GM12878 (cell line): ENCODE results near the gene RELL2. TPM values are rescaled to one million over a fixed set of nuclear protein-coding genes. Genes with fewer than 3 reads are reported as not detected.

ENCODE experiments used
- BACH1 ChIP-seq: fragments of 450-650 bp; IDR thresholded peaks from 2 replicates; pipeline ENCODE4 v1.6.1; 2017; ENCODE audit warnings: mild to moderate bottlenecking, borderline replicate concordance
- BCL11A ChIP-seq: IDR thresholded peaks from 2 replicates; pipeline ENCODE4 v1.6.1; 2011; ENCODE audit warnings: low read depth, low read length
- CBFB ChIP-seq: IDR thresholded peaks from 2 replicates; pipeline ENCODE4 v1.6.1; 2016; ENCODE audit warnings: antibody characterized with exemption, low read depth
- CEBPB ChIP-seq, 2 experiments: fragments of 150-350 bp in 1 of 2; IDR thresholded peaks; 2 replicates each; pipeline ENCODE4 v1.6.1; 2012 to 2014; ENCODE audit warnings: low read depth in 2 of 2, low read length in 2 of 2, borderline replicate concordance in 1 of 2, inconsistent platforms in 1 of 2
- CREM ChIP-seq: IDR thresholded peaks from 2 replicates; pipeline ENCODE4 v1.6.1; 2014; ENCODE audit warnings: antibody characterized with exemption, low read depth
- FOS ChIP-seq: IDR thresholded peaks from 3 replicates; pipeline ENCODE4 v1.6.1; 2011; ENCODE audit warnings: borderline replicate concordance; ENCODE audit not compliant: insufficient read length; ENCODE audit errors: extremely low read depth
- KDM1A ChIP-seq: fragments of 200-600 bp; sonication (generic); IDR thresholded peaks from 2 replicates; pipeline ENCODE4 v1.6.1; 2016; ENCODE audit warnings: borderline replicate concordance
- MYC ChIP-seq: IDR thresholded peaks from 2 replicates; pipeline ENCODE4 v1.6.1; 2011; ENCODE audit warnings: mild to moderate bottlenecking, low read length, moderate library complexity, inconsistent platforms; ENCODE audit not compliant: insufficient read depth, insufficient replicate concordance, insufficient read length, severe bottlenecking
- NFYA ChIP-seq: IDR thresholded peaks from 2 replicates; pipeline ENCODE4 v1.6.1; 2011; ENCODE audit warnings: low read depth, mild to moderate bottlenecking, low read length, improper control_type of control experiment, borderline replicate concordance
- RAD21 ChIP-seq: IDR thresholded peaks from 2 replicates; pipeline ENCODE4 v1.6.1; 2011; ENCODE audit warnings: mild to moderate bottlenecking, low read depth, low read length, moderate library complexity; ENCODE audit not compliant: insufficient read depth
- RAD51 ChIP-seq: fragments of 450-650 bp; IDR thresholded peaks from 2 replicates; pipeline ENCODE4 v1.6.1; 2016; ENCODE audit warnings: moderate library complexity, mild to moderate bottlenecking, inconsistent platforms
- RFX5 ChIP-seq: IDR thresholded peaks from 2 replicates; pipeline ENCODE4 v1.6.1; 2011; ENCODE audit warnings: low read depth, low read length, improper control_type of control experiment
- SREBF1 ChIP-seq: IDR thresholded peaks from 2 replicates; pipeline ENCODE4 v1.6.1; 2012; ENCODE audit warnings: mild to moderate bottlenecking, low read length
- SREBF2 ChIP-seq: IDR thresholded peaks from 2 replicates; pipeline ENCODE4 v1.6.1; 2012; ENCODE audit warnings: mild to moderate bottlenecking, low read length
- TCF3 ChIP-seq: IDR thresholded peaks from 2 replicates; pipeline ENCODE4 v1.6.1; 2012; ENCODE audit warnings: low read depth, mild to moderate bottlenecking, low read length, borderline replicate concordance; ENCODE audit not compliant: insufficient read depth
- ZNF217 ChIP-seq: fragments of 450-650 bp; IDR thresholded peaks from 2 replicates; pipeline ENCODE4 v1.6.1; 2017; ENCODE audit warnings: antibody characterized with exemption, mild to moderate bottlenecking
- ZNF622 ChIP-seq: fragments of 450-650 bp; IDR thresholded peaks from 2 replicates; pipeline ENCODE4 v1.6.1; 2017; ENCODE audit warnings: mild to moderate bottlenecking, inconsistent platforms
- ZZZ3 ChIP-seq: IDR thresholded peaks from 2 replicates; pipeline ENCODE4 v1.6.1; 2011; ENCODE audit warnings: low read depth; ENCODE audit not compliant: control insufficient read depth, insufficient read length
- polyA plus RNA-seq, 11 experiments: library from polyadenylated mRNA; depleted of rRNA in 4 of 11; unstranded in 6 of 11; stranded (reverse) in 5 of 11; fragments of >200 nt; fragmentation: Nextera tagmentation in 4 of 11; fragmentation: Illumina TruSeq in 1 of 11; extraction: Ambion mirVana in 4 of 11; extraction: Trizol in 1 of 11; gene quantifications; 1 replicate in 1 of 11; 2 replicates in 10 of 11; pipeline versions ENCODE4 v1.2.1 to v1.2.3, GENCODE V29; 2011 to 2016; ENCODE audit warnings: inconsistent platforms in 2 of 11, missing spikeins in 2 of 11, low read depth in 1 of 11
- total RNA-seq, 4 experiments: library from RNA; depleted of rRNA in 3 of 4; stranded (reverse); fragments of >200 nt in 3 of 4; fragmentation: Illumina TruSeq in 1 of 4; extraction: Trizol in 1 of 4; gene quantifications; 2 replicates each; pipeline versions ENCODE4 v1.2.1 to v1.2.3, GENCODE V29; 2013 to 2021
- TF ChIP-seq, protein P1 (sequence below): fragments of 450-650 bp; formaldehyde crosslinking; IDR thresholded peaks from 2 replicates; pipeline ENCODE4 v1.5.0; 2022; ENCODE audit warnings: mild to moderate bottlenecking, missing genetic modification characterization
- TF ChIP-seq, protein P2 (sequence below): IDR thresholded peaks from 2 replicates; pipeline ENCODE4 v1.6.1; 2011; ENCODE audit warnings: low read depth, mild to moderate bottlenecking, low read length, moderate library complexity, borderline replicate concordance; ENCODE audit errors: extremely low read depth
- TF ChIP-seq, protein P3 (sequence below): fragments of 450-650 bp; IDR thresholded peaks from 2 replicates; pipeline ENCODE4 v1.6.1; 2017; ENCODE audit warnings: borderline replicate concordance
- TF ChIP-seq, protein P4 (sequence below): fragments of 450-650 bp; IDR thresholded peaks from 2 replicates; pipeline ENCODE4 v1.6.1; 2018; ENCODE audit warnings: mild to moderate bottlenecking, low read depth, moderate library complexity; ENCODE audit not compliant: partially characterized antibody

RELL2 gene
- total and polyA plus RNA-seq, 10 of the 15 experiments (the other 5 are each of a cell fraction or from before 2014, with no cell fraction given): 0.23 to 21.4 (median 7.1) TPM

DNA sequence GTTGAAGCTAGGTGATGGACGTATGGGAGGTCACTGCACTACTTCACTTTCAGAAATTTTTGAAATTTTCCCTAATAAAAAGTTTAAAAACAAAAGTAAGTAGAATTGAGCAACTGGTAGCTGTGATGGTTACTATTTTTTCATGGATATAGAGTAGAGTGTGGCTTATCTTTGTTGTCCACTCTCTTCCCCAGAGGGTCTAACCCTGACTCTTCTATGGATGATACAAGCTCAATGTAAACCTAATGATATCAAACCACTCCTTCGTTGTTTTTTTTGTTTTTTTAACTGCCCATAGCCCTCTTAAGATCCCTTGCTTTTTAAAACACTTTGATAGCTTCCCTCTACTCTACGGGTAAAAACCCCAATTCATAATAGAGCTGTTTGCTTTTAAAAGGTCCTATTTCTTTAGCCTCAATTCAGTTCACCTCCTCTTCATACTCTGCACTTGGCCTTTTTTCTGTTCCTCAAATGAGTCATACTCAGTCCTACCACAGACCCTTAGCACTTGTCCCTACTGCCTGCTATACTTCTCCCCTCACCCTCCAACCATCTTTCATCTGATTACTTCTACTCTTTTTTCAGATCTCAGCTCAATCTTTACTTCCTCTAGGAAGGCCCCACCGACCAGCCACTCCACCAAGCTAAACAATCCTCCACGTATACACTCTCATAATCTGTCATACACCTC, 2.8 kb upstream of the RELL2 start (continued):
- TF ChIP-seq, protein P1, sequence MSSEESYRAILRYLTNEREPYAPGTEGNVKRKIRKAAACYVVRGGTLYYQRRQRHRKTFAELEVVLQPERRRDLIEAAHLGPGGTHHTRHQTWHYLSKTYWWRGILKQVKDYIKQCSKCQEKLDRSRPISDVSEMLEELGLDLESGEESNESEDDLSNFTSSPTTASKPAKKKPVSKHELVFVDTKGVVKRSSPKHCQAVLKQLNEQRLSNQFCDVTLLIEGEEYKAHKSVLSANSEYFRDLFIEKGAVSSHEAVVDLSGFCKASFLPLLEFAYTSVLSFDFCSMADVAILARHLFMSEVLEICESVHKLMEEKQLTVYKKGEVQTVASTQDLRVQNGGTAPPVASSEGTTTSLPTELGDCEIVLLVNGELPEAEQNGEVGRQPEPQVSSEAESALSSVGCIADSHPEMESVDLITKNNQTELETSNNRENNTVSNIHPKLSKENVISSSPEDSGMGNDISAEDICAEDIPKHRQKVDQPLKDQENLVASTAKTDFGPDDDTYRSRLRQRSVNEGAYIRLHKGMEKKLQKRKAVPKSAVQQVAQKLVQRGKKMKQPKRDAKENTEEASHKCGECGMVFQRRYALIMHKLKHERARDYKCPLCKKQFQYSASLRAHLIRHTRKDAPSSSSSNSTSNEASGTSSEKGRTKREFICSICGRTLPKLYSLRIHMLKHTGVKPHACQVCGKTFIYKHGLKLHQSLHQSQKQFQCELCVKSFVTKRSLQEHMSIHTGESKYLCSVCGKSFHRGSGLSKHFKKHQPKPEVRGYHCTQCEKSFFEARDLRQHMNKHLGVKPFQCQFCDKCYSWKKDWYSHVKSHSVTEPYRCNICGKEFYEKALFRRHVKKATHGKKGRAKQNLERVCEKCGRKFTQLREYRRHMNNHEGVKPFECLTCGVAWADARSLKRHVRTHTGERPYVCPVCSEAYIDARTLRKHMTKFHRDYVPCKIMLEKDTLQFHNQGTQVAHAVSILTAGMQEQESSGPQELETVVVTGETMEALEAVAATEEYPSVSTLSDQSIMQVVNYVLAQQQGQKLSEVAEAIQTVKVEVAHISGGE (CRISPR knock-in tag): no peak
- TF ChIP-seq, protein P2, sequence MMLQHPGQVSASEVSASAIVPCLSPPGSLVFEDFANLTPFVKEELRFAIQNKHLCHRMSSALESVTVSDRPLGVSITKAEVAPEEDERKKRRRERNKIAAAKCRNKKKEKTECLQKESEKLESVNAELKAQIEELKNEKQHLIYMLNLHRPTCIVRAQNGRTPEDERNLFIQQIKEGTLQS: no peak
- peak; percentile 49; the same call in 1 of the 2 replicates for TF ChIP-seq CREM
- TF ChIP-seq RFX5: no peak
- TF ChIP-seq ZNF217: peak; percentile 73; the same call in 1 of the 2 replicates
- no peak for TF ChIP-seq TCF3
- TF ChIP-seq MYC: no peak
- no peak for TF ChIP-seq FOS
- TF ChIP-seq SREBF2: no peak
- TF ChIP-seq CEBPB (IDR thresholded peaks at IDR 0.05; ENCODE audit: borderline replicate concordance in 1 of 2, low read depth in 2 of 2, low read length in 2 of 2): no peak
- TF ChIP-seq ZNF622: no peak
- no peak for TF ChIP-seq ZZZ3
- no peak for TF ChIP-seq RAD51
- TF ChIP-seq RAD21: no peak
- TF ChIP-seq, protein P3, sequence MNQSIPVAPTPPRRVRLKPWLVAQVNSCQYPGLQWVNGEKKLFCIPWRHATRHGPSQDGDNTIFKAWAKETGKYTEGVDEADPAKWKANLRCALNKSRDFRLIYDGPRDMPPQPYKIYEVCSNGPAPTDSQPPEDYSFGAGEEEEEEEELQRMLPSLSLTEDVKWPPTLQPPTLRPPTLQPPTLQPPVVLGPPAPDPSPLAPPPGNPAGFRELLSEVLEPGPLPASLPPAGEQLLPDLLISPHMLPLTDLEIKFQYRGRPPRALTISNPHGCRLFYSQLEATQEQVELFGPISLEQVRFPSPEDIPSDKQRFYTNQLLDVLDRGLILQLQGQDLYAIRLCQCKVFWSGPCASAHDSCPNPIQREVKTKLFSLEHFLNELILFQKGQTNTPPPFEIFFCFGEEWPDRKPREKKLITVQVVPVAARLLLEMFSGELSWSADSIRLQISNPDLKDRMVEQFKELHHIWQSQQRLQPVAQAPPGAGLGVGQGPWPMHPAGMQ: no peak
- TF ChIP-seq, protein P4, sequence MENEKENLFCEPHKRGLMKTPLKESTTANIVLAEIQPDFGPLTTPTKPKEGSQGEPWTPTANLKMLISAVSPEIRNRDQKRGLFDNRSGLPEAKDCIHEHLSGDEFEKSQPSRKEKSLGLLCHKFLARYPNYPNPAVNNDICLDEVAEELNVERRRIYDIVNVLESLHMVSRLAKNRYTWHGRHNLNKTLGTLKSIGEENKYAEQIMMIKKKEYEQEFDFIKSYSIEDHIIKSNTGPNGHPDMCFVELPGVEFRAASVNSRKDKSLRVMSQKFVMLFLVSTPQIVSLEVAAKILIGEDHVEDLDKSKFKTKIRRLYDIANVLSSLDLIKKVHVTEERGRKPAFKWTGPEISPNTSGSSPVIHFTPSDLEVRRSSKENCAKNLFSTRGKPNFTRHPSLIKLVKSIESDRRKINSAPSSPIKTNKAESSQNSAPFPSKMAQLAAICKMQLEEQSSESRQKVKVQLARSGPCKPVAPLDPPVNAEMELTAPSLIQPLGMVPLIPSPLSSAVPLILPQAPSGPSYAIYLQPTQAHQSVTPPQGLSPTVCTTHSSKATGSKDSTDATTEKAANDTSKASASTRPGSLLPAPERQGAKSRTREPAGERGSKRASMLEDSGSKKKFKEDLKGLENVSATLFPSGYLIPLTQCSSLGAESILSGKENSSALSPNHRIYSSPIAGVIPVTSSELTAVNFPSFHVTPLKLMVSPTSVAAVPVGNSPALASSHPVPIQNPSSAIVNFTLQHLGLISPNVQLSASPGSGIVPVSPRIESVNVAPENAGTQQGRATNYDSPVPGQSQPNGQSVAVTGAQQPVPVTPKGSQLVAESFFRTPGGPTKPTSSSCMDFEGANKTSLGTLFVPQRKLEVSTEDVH: no peak
- peak; percentile 39; the same call in 1 of the 2 replicates for TF ChIP-seq BCL11A
- TF ChIP-seq KDM1A: no peak
- no peak for TF ChIP-seq SREBF1
- no peak for TF ChIP-seq CBFB
- no peak; the same call in 1 of the 2 replicates for TF ChIP-seq BACH1
- TF ChIP-seq NFYA: no peak
